Right renal pelvis (tissue), 4 donors: ENCODE measurements around the gene SPAG6. TPM values are rescaled to one million over a fixed set of nuclear protein-coding genes. Genes with fewer than 3 reads are reported as not detected.

ENCODE experiments used
- DNase-seq, 4 donors: peaks; one replicate each; pipeline ENCODE4 v3.0.0-alpha.2; 2013; ENCODE audit warnings: low read depth in 4 of 4, low spot score in 3 of 4, missing footprints in 1 of 4
- polyA plus RNA-seq, 4 donors: library from polyadenylated mRNA; unstranded; fragments of 120-200 nt; gene quantifications; one replicate each; pipeline ENCODE4 v1.2.1, GENCODE V29; 2013; ENCODE audit not compliant: insufficient read length in 4 of 4

Gene SPAG6
- polyA plus RNA-seq, 4 donors, result 0.79 to 1.2 (median 0.89) TPM

DNA sequence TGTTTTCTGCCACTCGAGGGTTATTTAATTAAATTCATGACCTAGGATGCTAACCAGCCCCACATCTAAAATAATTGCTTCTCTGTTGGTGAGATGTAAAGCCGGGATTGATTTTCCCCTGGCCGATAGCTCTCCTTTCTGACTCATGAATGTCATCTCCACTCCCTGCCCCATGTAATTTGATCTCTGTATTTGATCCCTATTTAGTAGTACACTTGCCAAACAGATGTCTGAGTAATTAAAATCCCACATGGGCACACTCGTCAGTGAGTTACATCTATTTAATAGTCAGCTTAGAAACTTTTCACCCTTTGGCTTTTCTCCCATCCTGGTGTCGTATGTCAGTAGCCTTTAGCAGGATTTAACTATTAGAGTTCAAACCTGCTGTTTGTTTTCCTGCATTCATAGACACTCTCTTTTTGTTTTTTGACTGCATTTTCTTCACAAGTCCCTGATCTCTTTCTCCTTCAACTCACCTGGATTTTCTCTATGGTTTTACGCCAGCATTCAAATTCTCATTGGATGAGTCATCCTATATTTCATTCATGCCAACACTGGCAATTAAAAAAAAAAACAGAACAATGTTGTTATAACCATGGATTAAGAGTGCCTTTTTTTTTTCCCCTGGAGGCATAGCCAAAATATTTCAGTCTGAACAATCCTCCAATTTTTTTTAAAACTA lies 82.7 kb downstream of the SPAG6 start:
- DNase-seq, result no peak

DNA sequence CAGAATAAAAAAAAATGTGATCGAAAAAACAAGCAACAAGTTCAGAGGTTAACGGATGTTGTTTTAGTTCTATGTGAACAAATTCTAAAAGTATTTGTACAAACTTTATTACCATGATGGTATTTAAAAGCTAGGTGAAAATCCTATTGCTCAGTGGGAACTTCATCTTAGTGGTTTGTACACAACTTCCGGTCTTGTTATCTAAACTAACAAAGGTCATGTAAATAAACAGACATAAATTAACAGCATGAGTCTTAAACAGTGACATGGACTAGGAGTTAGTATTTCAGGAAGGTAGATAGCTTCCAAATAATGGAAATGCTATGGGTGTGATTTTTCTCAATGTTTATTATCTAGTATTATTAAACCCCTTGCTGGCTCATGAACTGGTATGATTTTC lies 83.8 kb downstream of the SPAG6 start:
- no peak for DNase-seq

DNA sequence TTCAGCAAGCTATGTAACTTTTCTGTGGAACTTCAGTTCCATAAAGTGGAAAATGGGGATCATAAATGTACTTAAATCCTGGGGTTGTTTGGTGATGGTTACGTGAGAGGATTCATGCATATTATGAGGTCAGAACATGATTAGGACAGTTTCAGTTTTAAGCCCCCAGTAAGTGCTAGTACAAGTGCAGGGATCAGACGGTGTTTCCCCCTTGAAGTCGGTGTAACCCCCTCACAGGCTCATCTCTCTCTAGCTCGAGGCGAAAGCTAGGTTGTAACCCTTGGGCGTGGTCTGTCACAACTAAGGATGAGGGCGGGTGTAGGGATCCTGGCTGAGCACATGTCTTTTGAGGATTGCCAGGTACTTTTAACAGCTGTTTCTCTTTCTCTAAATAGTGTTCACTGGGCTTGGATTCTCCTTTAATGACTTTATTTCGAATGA lies 84.7 kb downstream of the SPAG6 start:
- no peak for DNase-seq

DNA sequence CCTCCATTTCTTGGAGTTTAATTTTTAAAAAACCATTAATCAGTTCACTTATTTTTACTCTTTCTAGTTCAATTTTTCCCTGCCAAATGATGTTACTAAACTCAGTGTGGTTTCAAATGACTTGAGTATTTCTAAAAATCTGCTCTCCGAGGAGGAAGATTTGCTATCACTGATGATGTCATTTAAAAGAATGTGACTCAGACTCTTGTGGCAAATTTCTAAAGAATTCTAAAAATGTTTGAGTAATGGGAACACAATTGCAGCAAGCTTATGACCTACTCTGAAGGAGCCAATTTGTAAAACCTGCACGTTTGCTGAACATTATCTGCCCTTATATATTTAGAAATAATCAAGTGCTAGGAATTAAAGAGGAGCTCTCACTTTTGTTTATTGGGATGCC lies 88.6 kb downstream of the SPAG6 start:
- DNase-seq, result no peak

DNA sequence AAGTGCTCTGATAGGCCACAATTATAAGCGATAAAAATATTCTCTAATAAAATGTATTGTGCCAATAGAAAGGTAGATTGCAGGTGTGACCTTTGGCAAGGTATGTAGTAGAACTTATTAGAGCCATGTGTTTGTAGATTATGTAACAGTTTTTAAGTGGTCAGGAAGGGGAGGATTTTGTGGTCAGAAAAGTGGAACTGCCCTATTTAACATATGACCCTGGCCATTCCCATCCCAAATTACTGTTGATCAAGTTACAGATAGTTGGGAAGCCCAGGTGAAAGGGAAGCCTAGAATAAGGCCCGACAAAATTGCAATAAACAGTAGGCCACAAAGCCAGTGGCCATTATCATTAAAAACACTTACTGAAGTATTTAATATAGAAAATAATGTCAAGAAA lies 89.2 kb downstream of the SPAG6 start:
- DNase-seq, result no peak

DNA sequence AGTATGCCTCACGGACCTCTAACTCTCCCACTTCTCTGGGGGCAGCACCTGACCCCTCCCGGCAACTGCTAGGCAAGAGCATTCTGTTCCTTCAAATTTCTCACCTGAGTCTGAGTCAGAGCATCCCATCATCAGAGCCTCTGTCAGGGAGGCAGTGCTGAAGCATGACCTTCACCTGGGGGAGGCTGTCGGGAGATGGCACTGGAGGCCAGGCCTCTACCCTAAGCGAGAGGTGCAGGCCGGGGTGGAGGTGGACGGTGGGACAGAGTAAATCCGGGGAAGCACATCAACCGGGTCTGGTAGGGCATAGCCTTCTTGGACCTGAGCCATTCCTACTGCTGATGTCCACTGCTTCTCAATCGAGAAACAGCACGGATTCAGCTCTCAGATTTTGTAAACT lies 90.4 kb downstream of the SPAG6 start:
- no peak for DNase-seq

DNA sequence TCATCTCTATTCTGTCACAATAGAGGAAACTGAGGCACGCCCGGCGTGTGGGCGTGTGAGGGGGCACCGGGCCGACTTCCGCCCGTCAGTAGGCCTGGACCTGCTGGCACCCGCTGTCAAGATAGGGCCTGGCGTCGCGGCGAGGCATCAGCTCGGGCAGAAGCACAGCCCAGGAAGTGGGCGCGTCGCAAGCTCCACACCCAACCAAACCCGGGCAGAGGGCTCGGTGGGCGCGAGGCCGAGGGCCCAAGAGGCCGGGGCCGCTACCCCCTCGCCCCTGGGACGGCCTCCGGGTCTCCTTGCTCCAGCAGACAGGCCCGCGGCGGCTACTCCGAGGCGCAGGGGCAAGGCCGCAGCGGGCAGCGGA lies 91.2 kb downstream of the SPAG6 start:
- no peak for DNase-seq

DNA sequence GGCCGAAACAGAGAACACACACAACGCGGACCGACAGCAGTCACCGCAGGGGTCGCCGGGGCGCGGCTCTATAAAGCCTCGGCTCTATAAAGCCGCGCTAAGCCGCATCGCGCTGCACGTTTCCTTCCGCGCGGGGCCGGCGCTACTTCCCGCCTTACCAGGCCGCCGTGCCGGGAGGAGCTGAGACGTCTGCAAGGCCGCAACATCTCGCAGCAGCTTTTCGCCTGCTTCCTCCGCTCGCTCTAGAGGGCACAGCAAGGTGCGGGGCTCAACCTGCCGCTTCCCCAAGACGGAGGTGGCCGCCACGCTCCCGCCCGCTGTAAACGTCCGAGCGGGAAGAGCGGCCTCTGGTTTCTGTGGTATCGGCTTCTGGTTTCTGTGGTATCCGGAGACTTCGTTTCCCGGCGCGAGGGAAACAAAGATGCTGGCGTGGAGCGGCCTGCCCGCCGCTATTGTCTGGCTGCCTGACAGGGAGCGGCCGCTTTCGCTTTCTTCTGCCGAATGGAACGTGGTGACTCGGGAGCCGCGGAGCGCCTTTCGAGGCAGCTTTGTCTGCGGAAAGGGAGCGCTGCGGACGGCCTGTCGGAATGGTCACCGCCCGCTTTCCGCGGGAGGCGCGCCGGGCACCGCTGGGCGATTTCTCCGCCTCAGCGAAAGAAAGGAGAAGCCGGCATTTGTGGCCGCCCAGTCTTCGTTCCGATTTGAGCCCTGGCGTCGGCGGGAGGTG lies 91.8 kb downstream of the SPAG6 start:
- peak; percentile 77 to 91 (median 84) for DNase-seq

DNA sequence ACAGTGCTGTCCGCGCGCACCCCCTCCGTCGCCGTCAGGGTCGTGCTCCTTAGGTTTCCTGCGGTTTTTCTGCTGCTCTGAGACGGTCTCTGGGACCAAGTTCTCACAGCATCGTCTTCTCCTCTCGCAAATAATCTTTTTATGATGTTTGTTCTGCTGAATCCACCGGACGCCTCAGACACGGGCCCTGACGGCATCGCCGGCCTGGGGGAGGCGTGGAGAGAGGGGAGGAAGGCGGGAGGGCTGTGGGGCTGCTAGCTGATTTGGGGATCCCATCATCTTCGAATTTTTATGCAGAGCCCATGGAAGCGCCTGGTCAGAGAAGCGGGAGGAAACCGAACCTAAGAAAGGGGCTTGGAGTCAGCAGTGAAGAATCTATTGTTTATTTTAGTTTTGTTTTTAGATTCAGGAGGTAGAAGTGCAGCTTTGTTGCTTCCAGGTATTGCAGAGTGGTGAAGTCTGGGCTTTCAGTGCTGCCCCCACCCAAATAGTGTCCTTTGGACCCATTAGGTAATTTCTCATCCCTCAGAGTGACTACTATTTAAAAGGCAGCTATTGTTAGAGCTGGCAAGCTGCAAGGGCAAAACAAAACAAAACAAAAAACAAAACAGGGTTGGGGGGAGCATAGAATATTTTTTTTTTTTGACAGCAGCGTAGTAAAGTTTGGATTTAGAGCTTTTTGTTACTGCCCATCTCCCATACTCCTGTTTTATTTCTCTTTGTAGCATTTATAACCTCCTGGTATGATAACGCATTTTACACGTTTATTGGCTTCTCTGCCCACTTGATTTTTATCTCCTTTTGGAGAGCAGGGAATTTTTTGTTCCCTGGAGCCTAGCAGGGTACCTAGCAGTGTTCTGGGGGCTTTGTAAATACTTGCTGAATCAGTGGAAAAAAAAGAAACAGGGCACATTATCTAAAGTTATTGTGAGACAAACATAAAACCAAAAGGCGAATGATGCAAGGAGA lies 92.6 kb downstream of the SPAG6 start:
- DNase-seq, result peak in 2 of 4 donors; percentile 40 to 69

DNA sequence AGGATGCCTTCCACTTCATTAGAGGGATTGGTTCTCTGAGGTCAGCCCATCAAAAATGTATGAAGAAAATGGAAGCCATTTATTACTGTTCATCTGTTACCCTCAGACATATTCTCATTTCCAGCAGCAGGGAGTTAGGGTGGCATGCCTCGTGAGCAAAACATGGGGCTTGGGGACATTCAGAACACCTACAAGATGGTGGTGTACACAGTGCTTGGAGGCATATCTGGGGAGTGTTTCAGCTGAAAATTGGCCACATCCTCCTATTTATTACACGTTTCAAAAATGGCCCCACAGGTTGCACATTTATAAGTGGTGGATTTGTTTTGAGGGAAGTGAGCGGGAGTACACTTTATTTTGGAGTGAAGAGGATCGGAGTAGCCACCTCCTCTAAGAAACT lies 93.4 kb downstream of the SPAG6 start:
- DNase-seq, result no peak

DNA sequence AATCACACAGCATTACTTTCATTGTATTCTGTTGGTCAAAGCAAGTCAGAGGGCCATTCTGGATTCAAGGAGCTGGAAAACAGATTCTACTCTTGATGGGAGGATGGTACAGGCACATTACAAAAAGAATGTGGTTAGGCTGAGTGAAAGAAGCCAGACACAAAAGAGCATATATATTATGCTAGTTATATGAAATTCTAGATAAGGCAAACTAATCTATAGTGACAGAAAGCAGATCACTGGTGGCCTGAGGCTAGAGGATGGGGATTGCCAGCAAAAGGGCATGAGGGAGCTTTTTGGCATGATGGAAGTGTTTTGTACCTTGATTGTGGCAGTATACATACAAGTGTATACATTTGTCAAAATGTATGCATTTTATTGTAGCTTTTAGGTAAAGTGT lies 96.8 kb downstream of the SPAG6 start:
- DNase-seq, result no peak

DNA sequence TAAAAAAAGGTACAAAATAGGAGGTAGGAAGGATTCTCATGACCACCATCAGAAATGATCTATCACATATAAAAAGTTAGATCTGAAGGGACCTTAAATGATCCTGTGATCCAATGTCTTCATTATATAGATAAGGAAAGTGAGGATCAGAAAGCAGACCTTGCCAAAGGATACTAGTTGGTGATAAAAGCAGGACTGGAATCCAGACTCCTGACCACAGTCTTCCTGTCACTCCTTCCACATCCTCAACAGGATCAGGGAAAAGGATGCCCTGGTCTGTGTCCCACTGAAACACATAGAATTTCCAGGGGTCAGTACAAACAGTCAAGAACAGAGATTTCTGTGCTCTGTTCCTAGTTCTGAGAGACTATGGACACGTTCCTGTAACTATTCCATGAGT lies 97.2 kb downstream of the SPAG6 start:
- DNase-seq, result no peak

DNA sequence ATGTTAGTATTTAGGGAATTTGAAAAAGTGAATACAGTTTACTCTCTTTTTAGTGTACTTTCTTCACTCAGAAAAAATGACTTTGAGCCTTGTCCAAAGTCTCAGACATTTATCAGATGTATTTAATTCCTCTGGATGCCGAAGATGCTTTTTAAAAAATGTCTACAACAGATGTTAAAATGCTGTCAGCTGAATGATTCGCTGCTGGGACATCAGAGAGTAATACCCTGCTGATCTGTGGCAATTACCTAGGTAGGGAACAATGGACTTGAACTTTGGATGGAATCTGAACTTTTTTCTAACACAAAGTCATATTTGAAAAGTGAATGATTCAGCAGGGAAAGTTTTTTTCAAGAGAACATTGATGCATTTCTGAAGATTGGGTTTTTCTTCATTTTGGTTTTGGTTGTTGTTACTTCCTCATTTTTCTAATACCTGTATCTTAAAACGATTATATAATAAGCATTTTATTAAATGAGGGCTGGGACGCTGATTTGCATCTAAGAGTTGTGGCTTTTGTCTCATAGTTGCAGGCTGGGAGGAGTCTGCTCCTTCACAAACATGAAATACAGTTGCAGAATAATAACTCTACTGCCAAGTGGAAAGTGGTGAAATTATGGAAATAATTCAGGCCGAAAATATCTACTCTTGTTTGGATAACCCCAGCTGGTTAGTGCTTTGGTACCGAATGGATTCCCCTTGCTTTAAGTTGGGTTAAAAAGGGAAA lies 98.0 kb downstream of the SPAG6 start:
- DNase-seq, result no peak

DNA sequence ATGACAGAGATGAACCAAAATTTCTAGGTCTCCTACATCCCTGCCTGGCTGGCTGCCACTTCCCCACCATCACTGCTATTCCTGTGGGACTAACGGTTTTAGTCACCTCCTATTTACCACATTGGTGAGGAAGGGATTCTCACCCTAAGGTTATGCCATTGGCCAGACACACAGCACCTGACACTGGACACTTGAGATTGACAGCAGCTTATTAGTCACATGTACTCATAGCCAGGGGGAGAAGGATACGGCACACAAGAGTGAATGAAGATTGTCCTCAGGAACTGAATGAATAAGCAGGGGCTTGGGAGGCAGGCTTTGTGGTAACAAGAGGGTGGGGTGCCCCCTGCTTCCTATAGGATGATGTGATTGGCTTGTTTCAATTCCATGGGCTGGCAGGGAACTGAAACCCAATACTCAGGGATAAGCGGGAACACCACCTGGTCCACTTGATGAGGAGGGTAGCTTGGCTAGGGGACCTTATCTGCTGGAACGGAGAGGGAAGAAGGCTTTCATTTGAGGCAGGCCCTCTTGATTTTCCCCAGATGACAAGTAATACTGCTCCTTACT lies 99.0 kb downstream of the SPAG6 start:
- no peak for DNase-seq

DNA sequence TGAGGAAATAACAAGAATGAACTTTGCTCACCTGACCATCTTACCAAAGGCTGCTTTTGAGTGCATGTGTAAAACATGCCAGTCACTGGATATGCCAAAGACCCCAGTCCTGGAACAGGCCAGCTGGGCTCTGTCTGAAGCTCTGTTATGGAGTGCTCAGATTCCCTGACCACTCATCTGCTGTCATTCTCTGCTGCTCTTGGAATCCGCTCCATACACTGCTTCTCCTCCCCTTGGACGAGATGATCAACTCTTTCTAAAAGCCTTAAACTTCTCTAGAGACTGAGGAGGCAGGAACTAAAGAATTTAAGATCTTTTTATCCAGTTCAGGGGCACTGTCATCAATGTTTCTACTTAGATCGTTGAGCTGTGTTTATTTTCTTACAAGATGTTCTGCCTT lies 100.2 kb downstream of the SPAG6 start:
- DNase-seq, result no peak

DNA sequence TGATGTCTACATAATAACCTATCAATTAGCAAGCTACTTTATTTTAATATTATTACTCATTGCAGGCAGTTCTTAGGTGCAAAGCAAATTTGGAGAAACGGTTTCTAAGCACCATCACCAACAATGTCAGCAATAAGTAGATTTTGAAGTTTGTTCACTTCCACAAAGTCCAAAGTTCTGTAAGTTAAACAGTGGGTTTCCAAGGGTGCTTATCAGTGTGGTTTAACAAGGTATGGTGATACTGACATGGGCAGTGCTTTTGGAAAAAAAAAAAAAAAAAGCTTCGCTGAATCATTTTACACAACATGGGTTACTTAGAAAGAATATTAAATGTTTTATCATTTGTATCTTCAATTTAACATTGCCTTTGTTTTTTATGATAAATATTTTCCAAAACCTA lies 101.8 kb downstream of the SPAG6 start:
- DNase-seq, result no peak

DNA sequence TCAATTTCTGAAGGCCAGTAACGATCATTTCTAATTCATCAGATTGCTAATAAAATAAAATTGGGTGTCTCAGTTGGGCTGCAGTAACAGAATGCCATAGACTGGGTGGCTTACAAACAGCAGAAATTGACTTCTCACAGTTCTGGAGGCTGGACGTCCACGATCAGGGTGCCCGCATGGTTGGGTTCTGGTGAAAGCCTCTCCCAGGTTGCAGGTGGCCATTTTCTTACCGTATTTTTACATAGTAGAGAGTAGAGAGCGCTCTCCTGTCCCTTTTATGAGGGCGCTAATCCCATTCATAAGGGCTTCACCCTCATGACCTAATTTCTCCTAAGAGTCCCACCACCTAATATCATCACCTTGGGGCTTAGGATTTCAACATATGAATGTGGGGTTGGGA lies 106.0 kb downstream of the SPAG6 start:
- DNase-seq, result no peak

DNA sequence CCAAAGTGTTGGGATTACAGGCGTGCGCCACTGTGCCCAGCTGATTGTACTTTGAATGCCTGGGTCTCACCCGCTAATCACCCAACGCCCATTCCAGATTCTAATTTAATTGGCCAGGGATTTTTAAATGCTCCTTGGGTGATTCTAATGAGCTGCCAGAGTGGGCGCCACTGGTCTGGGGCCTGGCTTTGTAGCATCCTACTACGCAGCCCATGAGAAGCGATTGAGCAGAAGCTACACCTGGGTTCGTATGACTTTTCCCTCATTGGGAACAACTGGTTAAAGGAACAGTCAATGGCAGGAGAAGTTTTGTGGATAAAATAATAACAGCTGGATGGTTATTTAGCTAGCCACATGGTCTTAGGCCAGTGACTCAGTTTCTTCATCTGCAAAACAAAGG lies 108.0 kb downstream of the SPAG6 start:
- no peak for DNase-seq

DNA sequence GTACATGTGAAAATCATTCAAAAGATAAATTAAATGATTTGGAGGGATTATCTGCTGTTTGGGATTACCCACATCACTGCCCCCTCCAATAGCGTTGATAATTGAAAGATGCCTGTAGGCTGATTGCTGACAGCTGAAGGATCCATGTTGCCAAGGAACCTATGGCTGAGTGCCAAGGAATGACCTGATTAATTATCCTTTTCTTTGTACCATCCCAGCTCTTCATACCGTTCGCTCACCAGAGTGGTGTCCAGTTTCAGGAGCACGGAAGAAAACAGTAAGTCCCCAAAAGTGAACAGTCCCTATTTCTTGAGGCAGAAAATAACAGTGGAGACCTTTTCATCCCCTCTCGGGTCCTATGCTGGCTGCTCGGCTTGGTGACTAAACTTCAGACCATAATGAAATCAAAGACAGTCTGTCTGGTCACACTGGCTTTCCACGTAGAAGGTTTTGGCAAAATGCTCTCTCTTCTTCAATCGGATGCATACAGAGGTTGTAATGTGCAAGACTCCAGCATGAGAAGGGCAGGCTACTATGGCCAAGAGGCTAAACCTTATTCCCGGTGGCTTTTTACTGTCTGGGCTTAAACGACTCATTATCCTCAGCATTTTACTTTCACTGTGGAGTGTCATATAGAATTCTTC lies 108.8 kb downstream of the SPAG6 start:
- DNase-seq, result no peak

DNA sequence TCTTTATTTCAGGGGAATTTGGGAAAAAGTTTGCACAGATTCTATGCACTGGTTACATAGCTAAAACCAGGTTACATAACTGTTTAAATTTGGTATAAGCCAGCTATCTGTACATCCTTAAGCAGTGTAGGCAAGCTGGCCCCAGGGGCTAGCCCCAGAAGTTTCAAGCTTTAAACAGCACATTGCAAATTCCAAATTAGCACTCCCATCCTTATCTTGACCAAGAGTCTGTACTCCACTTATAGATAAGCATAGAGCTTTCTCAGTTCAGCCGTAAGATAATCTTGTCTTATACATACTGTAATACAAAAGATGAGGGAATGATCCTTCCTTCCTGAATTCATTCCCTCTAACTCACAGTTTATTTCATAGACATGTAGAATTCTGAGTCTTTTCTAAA lies 109.3 kb downstream of the SPAG6 start:
- DNase-seq, result no peak
